Endodermal cell (in vitro differentiated cells): ENCODE data around the gene USO1. TPM values are rescaled to one million over a fixed set of nuclear protein-coding genes. Genes with fewer than 3 reads are reported as not detected.
"Not testable (repeated sequence)": the region's sequence is repeated elsewhere in the genome, so short reads cannot be mapped to it uniquely, and the experiment has no call there.

Source experiments
- DNase-seq: peaks from one replicate; pipeline ENCODE4 v3.0.0-alpha.2; 2017
- H3K27ac ChIP-seq: 2 replicates; pipeline ENCODE4 v1.5.1; 2013; ENCODE audit warnings: mild to moderate bottlenecking, low read depth, low read length, moderate library complexity
- H3K27me3 ChIP-seq: 2 replicates; pipeline ENCODE4 v1.6.1; 2013; ENCODE audit warnings: mild to moderate bottlenecking, low read length, moderate library complexity; ENCODE audit not compliant: insufficient read depth, control insufficient read depth, poor library complexity, severe bottlenecking
- H3K36me3 ChIP-seq: 2 replicates; pipeline ENCODE4 v1.7.0; 2013; ENCODE audit warnings: mild to moderate bottlenecking, low read length, moderate library complexity; ENCODE audit not compliant: control insufficient read depth, insufficient read depth
- H3K4me1 ChIP-seq: one replicate; pipeline ENCODE4 v1.7.0; 2013; ENCODE audit warnings: low read length; ENCODE audit not compliant: control insufficient read depth, insufficient read depth
- H3K4me3 ChIP-seq: 2 replicates; pipeline ENCODE4 v1.5.1; 2013; ENCODE audit warnings: mild to moderate bottlenecking, low read length, moderate library complexity
- H3K9ac ChIP-seq: 2 replicates; pipeline ENCODE4 v1.6.1; 2013; ENCODE audit warnings: mild to moderate bottlenecking, low read length, moderate library complexity; ENCODE audit not compliant: poor library complexity, severe bottlenecking; ENCODE audit errors: extremely low read depth
- H3K9me3 ChIP-seq: 2 replicates; pipeline ENCODE4 v1.6.1; 2013; ENCODE audit warnings: mild to moderate bottlenecking, low read length, moderate library complexity; ENCODE audit not compliant: control insufficient read depth
- H3K27ac Mint-ChIP-seq: 2 replicates; pipeline ENCODE4 v1.8.0; 2020; ENCODE audit warnings: mixed read lengths
- H3K27me3 Mint-ChIP-seq: 2 replicates; pipeline ENCODE4 v1.8.0; 2021; ENCODE audit warnings: mild to moderate bottlenecking, mixed read lengths; ENCODE audit not compliant: insufficient read depth
- H3K36me3 Mint-ChIP-seq: 2 replicates; pipeline ENCODE4 v1.8.0; 2020; ENCODE audit warnings: low read depth, mixed read lengths
- H3K4me1 Mint-ChIP-seq: 2 replicates; pipeline ENCODE4 v1.8.0; 2020; ENCODE audit warnings: mixed read lengths
- H3K4me3 Mint-ChIP-seq: 2 replicates; pipeline ENCODE4 v1.8.0; 2020; ENCODE audit warnings: mild to moderate bottlenecking, moderate library complexity, mixed read lengths
- H3K9me3 Mint-ChIP-seq: 2 replicates; pipeline ENCODE4 v1.8.0; 2020; ENCODE audit warnings: mild to moderate bottlenecking, mixed read lengths
- CTCF ChIP-seq: fragments of 200-600 bp; sonication (generic); conservative IDR thresholded peaks from 2 replicates; pipeline ENCODE4 v1.5.0; 2021; ENCODE audit warnings: antibody characterized with exemption, mild to moderate bottlenecking
- WGBS, 2 experiments: methylation state at CpG; one replicate each; pipeline versions ENCODE4 v1.1.5 to v1.1.7; 2013; ENCODE audit warnings: missing lambda C conversion rate in 2 of 2, mixed read lengths in 1 of 2; ENCODE audit not compliant: insufficient coverage in 1 of 2, insufficient read length in 1 of 2; 5-methylcytosine and 5-hydroxymethylcytosine counted together
- total RNA-seq, 2 donors: library from RNA; stranded (reverse); fragmentation: NEBNext Ultra II Directional in 1 of 2; extraction: Animal tissue kit (Norgen Biotek cat#: 25700) in 1 of 2; gene quantifications; 2 replicates in 1 of 2; 3 replicates in 1 of 2; pipeline ENCODE4 v1.2.1, GENCODE V29; 2021

Gene USO1
- total RNA-seq, 2 donors from 2014 or later: 74.5 to 75.1 TPM

GRCh38 chr4:75786938-75787337 lies 62.6 kb downstream of the USO1 start:
- H3K27ac Mint-ChIP-seq: no peak overlapping the region
- Histone ChIP-seq H3K27ac (no peak overlapping the region), H3K9ac (no peak overlapping the region), H3K4me3 (no peak overlapping the region), H3K27me3 (no peaks in the 10 kb centered on the region), H3K36me3 (peaks cover 82% of the 10 kb centered on the region), H3K9me3 (no peaks in the 10 kb centered on the region), H3K4me1 (no peaks in the 10 kb centered on the region)
- no peak for TF ChIP-seq CTCF
- DNase-seq: no peak
- no peaks in the 10 kb centered on the region for H3K9me3 Mint-ChIP-seq
- no peaks in the 10 kb centered on the region for H3K4me1 Mint-ChIP-seq
- no peaks in the 10 kb centered on the region for H3K27me3 Mint-ChIP-seq
- H3K4me3 Mint-ChIP-seq: no peak overlapping the region
- peaks cover 50% of the 10 kb centered on the region for H3K36me3 Mint-ChIP-seq
- 91 to 100% methylated on average over 1 of the region's 1 CpG for WGBS, 2 experiments

GRCh38 chr4:75790024-75790423 lies 65.6 kb downstream of the USO1 start:
- Histone ChIP-seq H3K9ac (no peak overlapping the region), H3K4me3 (no peak overlapping the region), H3K9me3 (no peaks in the 10 kb centered on the region), H3K27me3 (no peaks in the 10 kb centered on the region), H3K4me1 (no peaks in the 10 kb centered on the region), H3K27ac (no peak overlapping the region), H3K36me3 (peaks cover 80% of the 10 kb centered on the region)
- TF ChIP-seq CTCF: no peak
- WGBS, 2 experiments: 75% methylated on average over 1 of the region's 1 CpG; no CpG with 5 or more reads in 1 of the 2 experiments
- H3K27ac Mint-ChIP-seq: no peak overlapping the region
- no peak for DNase-seq
- no peaks in the 10 kb centered on the region for H3K9me3 Mint-ChIP-seq
- no peaks in the 10 kb centered on the region for H3K27me3 Mint-ChIP-seq
- no peaks in the 10 kb centered on the region for H3K4me1 Mint-ChIP-seq
- H3K4me3 Mint-ChIP-seq: no peak overlapping the region
- H3K36me3 Mint-ChIP-seq: peaks cover 50% of the 10 kb centered on the region

GRCh38 chr4:75800972-75801371 lies 76.6 kb downstream of the USO1 start:
- TF ChIP-seq CTCF: no peak
- Histone ChIP-seq H3K4me3 (no peak overlapping the region), H3K4me1 (no peaks in the 10 kb centered on the region), H3K27me3 (no peaks in the 10 kb centered on the region), H3K9me3 (no peaks in the 10 kb centered on the region), H3K36me3 (peaks cover 64% of the 10 kb centered on the region), H3K27ac (no peak overlapping the region), H3K9ac (no peak overlapping the region)
- Mint-ChIP-seq H3K27me3 (no peaks in the 10 kb centered on the region), H3K4me3 (no peak overlapping the region), H3K27ac (no peak overlapping the region), H3K9me3 (no peaks in the 10 kb centered on the region), H3K4me1 (peaks cover 6% of the 10 kb centered on the region), H3K36me3 (peaks cover 43% of the 10 kb centered on the region)
- DNase-seq: no peak
- 100% methylated on average over 1 of the region's 1 CpG; no CpG with 5 or more reads in 1 of the 2 experiments for WGBS, 2 experiments

- H3K4me1 ChIP-seq, H3K4me1 Mint-ChIP-seq, H3K9me3 Mint-ChIP-seq, H3K27me3 ChIP-seq, H3K9ac ChIP-seq, H3K4me3 ChIP-seq, H3K9me3 ChIP-seq, H3K4me3 Mint-ChIP-seq, H3K27ac ChIP-seq, DNase-seq, H3K27me3 Mint-ChIP-seq, H3K27ac Mint-ChIP-seq: not testable (repeated sequence)
- peaks cover 75% of the 10 kb centered on the region for H3K36me3 ChIP-seq
- 80 to 89% methylated on average over 4 to 8 of the region's 8 CpGs for WGBS, 2 experiments
- H3K36me3 Mint-ChIP-seq: peaks cover 53% of the 10 kb centered on the region
Observed at GRCh38 chr4:75806035-75806434, 81.7 kb downstream of the USO1 start.
